GM21529 (cell line): ENCODE results near the gene EFNA2.

Experiments
- ATAC-seq: cut with Tn5 transposase; IDR thresholded peaks from one replicate; pipeline ENCODE4 v1.9.1; 2021; ENCODE audit not compliant: unreplicated experiment

The EFNA2 gene

GRCh38 chr19:1259876-1260748 is 25.6 kb upstream of the EFNA2 start:
- peak; percentile 10 for ATAC-seq

GRCh38 chr19:1260749-1261537 is 24.7 kb upstream of the EFNA2 start:
- ATAC-seq, result peak; percentile 44

GRCh38 chr19:1261538-1261797 is 24.2 kb upstream of the EFNA2 start:
- no peak for ATAC-seq

- ATAC-seq, result no peak
Observed at GRCh38 chr19:1261798-1262622, 23.7 kb upstream of the EFNA2 start.

GRCh38 chr19:1262623-1263123 is 23.0 kb upstream of the EFNA2 start:
- no peak for ATAC-seq

- no peak for ATAC-seq
Observed at GRCh38 chr19:1263188-1263587, 22.5 kb upstream of the EFNA2 start.

- ATAC-seq, result no peak
Observed at GRCh38 chr19:1264801-1265614, 20.7 kb upstream of the EFNA2 start.

GRCh38 chr19:1265615-1266128 is 20.0 kb upstream of the EFNA2 start:
- no peak for ATAC-seq

GRCh38 chr19:1266129-1266915 is 19.4 kb upstream of the EFNA2 start:
- peak; percentile 32 for ATAC-seq

- ATAC-seq, result peak; percentile 10
Observed at GRCh38 chr19:1266916-1267476, 18.7 kb upstream of the EFNA2 start.

GRCh38 chr19:1267477-1268225 is 18.0 kb upstream of the EFNA2 start:
- no peak for ATAC-seq

- ATAC-seq, result no peak
Observed at GRCh38 chr19:1268226-1269064, 17.2 kb upstream of the EFNA2 start.

- peak; percentile 51 for ATAC-seq
Observed at GRCh38 chr19:1269065-1269477, 16.6 kb upstream of the EFNA2 start, which contains the start of gene CIRBP. TSS of gene CIRBP (plus strand) at chr19:1269332. CDS start at chr19:1270934, 1,602 bp downstream.

GRCh38 chr19:1269478-1270212 is 16.0 kb upstream of the EFNA2 start:
- peak; percentile 13 for ATAC-seq

- no peak for ATAC-seq
Observed at GRCh38 chr19:1270213-1270853, 15.3 kb upstream of the EFNA2 start.

GRCh38 chr19:1270854-1271527 is 14.7 kb upstream of the EFNA2 start:
- ATAC-seq, result no peak
